HG02981 (cell line): ENCODE results near the gene FOXO1.

ENCODE experiments used
- ATAC-seq: cut with Tn5 transposase; IDR thresholded peaks from one replicate; pipeline ENCODE4 v1.9.1; 2021; ENCODE audit warnings: mild to moderate bottlenecking, moderate library complexity; ENCODE audit not compliant: unreplicated experiment

FOXO1 gene

GRCh38 chr13:40666933-40667621 lies 636 bp upstream of the FOXO1 start:
- peak; percentile 5 for ATAC-seq

DNA sequence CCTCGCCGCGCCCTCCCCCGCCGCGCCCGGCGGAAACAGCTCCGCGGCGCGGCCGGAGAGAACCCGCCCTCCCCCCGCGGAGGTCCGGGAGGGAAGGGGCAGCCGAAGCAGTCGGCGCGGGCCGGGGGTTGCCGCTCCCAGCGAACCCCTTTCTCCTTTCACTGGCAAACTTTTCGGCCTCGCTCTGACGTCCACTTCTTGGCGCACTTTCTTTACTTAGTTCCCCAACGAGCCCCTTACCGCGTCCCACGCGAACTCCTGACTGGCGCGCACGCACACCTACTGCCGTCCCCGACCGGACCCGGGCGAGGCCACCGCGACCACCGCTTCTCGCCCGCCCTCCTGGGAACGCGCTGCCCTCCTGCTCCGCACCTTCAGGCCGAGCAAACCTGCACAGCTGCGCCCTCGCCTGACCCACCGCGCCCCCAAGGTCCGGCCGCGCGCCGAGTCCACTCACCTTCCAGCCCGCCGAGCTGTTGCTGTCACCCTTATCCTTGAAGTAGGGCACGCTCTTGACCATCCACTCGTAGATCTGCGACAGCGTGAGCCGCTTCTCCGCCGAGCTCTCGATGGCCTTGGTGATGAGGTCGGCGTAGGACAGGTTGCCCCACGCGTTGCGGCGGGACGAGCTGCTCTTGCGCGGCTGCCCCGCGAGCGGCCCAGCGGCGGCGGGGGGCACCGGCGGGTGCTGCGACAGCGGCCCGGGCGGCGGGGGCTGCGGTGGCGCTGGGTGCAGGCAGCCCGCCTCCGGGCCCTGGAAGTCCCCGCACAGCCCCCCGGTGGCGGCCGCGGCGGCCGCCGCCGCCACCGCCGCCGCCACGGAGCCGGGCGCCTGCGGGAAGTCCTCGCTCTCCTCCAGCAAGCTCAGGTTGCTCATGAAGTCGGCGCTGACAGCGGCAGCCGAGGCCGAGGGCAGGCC lies 1.1 kb downstream of the FOXO1 start:
- ATAC-seq = peak; percentile 1

DNA sequence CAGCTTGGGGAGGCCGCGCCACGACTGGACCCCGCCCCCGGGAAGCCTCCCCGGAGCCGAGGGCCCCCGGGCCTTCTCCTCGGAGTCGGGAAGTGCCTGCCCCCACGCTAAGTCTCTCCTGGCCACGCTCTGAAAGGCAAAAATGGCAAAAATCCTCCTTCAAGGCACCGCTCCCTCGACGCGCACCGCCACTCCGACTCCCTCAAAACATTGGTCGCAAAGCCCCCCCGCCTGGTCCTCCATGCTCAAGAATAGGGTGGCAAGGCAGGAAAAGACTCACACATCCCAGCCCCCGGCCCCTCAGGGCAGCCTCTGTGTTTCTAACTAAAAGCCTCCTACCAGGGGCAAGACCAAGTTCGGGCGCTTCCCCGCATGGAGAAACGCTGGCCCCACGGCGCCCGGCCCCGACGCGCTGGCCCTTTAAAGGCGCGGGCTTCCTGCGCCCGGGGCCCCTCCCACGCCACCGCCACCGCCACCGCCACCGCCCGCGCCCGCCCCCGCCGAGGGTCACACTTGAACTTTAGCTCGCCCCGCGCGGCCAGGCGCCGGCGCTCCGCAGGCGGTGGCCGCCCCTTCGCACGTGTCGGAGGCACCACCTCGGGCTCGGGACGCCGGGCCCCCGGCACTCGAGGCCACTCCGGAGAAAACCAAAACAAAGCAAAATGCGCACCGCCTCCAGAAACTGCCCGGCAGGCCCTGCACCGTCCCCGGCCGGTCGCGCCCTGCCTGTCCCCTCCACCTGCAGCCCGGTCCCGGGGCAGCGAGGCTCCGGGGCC lies 1.9 kb downstream of the FOXO1 start:
- no peak for ATAC-seq

DNA sequence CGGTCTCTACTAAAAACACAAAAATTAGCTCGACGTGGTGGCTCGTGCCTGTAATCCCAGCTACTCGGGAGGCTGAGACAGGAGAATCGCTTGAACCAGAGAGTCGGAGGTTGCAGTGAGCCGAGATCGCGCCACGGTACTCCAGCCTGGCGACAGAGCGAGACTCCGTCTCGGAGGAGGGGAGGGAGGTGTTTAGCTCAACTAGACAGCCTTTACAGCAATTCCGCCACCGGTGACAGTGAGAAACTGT lies 2.4 kb downstream of the FOXO1 start:
- ATAC-seq = peak; percentile 17

- peak; percentile 32 for ATAC-seq
These were observed 3.6 kb downstream of the FOXO1 start for GRCh38 chr13:40662866-40663265.

DNA sequence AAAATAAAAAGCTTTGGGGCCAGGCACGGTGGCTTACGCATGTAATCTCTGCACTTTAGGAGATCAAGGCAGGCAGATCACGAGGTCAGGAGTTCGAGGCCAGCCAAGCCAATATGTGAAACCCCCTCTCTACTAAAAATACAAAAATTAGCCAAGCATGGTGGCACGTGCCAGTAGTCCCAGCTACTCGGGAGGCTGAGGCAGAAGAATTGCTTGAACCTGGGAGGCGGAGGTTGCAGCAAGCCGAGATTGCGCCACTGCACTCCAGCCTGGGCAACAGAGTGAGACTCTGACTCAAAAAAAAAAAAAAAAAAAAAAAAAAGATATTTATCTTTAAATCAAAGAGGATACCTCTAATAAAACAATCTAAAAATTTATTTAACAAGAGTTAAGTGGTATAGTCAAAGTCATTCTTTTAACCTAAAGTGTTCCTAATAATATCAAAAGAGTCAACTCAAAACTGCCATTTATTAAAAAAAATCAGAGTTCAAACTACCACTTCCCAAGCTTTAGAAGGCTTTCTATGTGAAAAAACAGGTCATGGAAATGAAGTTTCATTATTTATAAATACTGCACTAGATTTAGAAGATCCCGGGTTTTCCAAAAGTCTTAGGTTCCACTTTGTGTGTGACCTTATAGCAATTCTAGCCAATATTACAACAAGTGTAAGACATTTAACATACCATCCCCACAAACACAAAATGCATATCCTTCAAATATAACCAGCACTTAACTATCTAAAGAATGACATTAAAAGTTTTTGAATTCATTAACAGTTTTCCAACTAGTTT lies 4.4 kb downstream of the FOXO1 start:
- no peak for ATAC-seq

- ATAC-seq = no peak
These were observed 5.7 kb downstream of the FOXO1 start for GRCh38 chr13:40660692-40661091.

DNA sequence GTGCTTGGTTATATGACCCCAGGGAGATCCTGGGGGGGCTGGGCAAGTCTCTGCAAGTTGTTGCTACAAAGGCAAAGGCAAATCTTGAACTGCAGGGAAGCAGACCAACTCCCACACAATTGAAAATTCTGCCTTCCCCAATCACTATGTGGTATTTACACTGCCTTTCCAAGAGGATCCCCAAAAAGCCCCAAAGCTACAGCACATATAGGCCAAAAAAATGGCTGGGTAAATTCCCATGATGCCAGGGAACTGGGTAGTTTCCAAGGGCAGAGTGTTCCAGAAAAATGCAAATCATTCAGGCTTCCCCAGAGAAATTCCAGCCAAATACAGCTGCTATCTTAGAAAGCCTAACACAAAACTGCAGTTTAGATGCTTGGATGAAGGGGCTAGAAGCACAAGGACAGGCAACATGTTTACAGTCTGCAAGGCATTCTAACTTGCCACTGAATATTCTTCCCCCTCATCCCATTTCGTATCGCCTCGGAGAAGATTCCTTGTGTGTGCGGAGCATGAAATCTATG lies 6.2 kb downstream of the FOXO1 start:
- ATAC-seq = no peak

GRCh38 chr13:40657951-40658350 lies 8.5 kb downstream of the FOXO1 start:
- ATAC-seq = no peak

- ATAC-seq = no peak
These were observed 9.1 kb downstream of the FOXO1 start for GRCh38 chr13:40657307-40657706.

GRCh38 chr13:40656358-40656757 lies 10.1 kb downstream of the FOXO1 start:
- no peak for ATAC-seq

- no peak for ATAC-seq
These were observed 12.7 kb downstream of the FOXO1 start for GRCh38 chr13:40653527-40654318.

DNA sequence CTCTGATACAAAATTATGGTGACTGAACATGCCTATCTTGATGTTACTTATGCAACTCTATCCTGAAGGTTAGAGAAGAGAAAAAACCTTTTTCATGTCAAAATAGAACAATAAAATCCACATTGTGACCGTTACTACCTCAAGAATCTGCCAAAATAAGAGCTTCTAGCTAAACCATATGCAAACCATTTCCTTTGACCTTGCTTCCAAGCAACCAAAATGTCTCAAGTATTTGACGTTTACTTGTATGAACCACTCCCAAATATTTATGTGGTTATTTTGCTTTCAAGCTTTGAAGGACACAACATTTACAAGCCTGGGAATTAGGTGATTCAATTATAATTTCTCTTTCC lies 13.9 kb downstream of the FOXO1 start:
- ATAC-seq = no peak

DNA sequence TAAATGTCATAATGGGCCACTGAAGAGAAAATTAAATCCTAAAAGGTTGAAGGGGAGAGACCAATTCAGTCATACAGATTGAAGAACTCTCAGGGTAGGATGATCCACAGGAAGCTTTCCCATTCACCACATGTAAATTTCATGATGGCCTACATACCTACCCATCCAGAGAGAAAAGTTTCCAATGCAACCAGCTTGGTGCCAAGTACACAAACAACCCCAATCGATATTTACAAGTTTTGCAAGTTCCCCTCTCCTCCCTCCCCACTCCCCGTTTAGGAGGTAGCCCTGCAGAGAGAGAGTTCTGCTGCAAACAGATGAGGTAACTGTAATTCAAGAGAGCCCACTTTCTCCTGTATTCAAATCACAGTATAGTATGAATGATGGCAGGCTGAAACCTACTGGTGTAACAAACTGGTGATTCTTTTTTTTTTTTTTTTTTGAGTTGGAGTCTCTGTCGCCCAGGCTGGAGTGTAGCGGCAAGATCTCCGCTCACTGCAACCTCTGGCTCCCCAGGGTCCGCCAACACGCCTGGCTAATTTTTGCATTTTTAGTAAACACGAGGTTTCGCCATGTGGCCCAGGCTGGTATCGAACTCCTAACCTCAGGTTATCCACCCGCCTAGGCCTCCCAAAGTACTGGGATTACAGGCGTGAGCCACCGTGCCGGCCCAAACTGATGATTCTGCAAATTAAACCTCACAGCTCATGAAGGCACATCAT lies 14.4 kb downstream of the FOXO1 start:
- ATAC-seq = no peak

- ATAC-seq = no peak
These were observed 17.6 kb downstream of the FOXO1 start for GRCh38 chr13:40648841-40649240.

DNA sequence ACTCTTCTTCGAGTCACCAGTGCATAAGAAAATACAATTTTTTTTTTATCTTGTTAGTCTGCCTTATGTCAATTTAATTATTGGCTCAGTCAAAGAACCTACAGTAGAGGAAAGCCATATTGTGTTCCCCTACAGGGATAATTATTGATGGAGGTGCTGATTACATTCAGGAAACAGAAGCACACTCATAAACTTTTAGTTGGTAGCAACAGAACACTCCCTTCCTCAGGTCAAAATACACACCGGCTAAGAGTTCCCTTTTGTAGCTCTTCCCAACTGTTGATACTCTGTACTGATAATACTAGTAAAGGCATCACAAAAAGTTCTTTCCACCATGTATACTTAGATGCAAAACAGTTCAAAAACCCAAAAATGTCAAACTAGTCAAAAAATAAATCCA lies 18.4 kb downstream of the FOXO1 start:
- no peak for ATAC-seq

GRCh38 chr13:40644838-40645604 lies 21.4 kb downstream of the FOXO1 start:
- no peak for ATAC-seq

GRCh38 chr13:40640845-40641458 lies 25.5 kb downstream of the FOXO1 start:
- no peak for ATAC-seq
